Left ventricle myocardium inferior (tissue), 1 donor: ENCODE measurements around the gene WDR77. TPM values are rescaled to one million over a fixed set of nuclear protein-coding genes. Genes with fewer than 3 reads are reported as not detected.

ENCODE experiments used
- DNase-seq: peaks from one replicate; pipeline ENCODE4 v3.0.0-alpha.2; 2020
- H3K27ac ChIP-seq: fragments of 200-600 bp; replicated peaks from 2 replicates; pipeline ENCODE4 v1.8.0; 2021
- H3K27me3 ChIP-seq: fragments of 200-600 bp; 2 replicates; pipeline ENCODE4 v1.8.0; 2021; ENCODE audit warnings: low read depth
- H3K36me3 ChIP-seq: fragments of 200-600 bp; 2 replicates; pipeline ENCODE4 v1.8.0; 2021
- H3K4me1 ChIP-seq: fragments of 200-600 bp; 2 replicates; pipeline ENCODE4 v1.8.0; 2021
- H3K4me3 ChIP-seq: fragments of 200-600 bp; 2 replicates; pipeline ENCODE4 v1.8.0; 2021; ENCODE audit warnings: mild to moderate bottlenecking, moderate library complexity
- H3K9me3 ChIP-seq: fragments of 200-600 bp; replicated peaks from 2 replicates; pipeline ENCODE4 v1.8.0; 2021
- intact Hi-C: fragments of 100-400 bp; cut with micrococcal nuclease; formaldehyde crosslinking; loops from one replicate; pipeline ENCODE4 v1.11.0; 2022
- total RNA-seq: library from RNA; stranded (reverse); fragmentation: NEBNext Ultra II Directional; extraction: Animal tissue kit (Norgen Biotek cat#: 25700); gene quantifications from one replicate; pipeline ENCODE4 v1.2.1, GENCODE V29; 2021
- TF ChIP-seq, protein P1 (sequence below): fragments of 200-600 bp; IDR thresholded peaks from 2 replicates; pipeline ENCODE4 v1.8.0; 2021; ENCODE audit warnings: antibody characterized with exemption, mild to moderate bottlenecking, borderline replicate concordance
- donor health status: DM: no; HTN: yes; CAD: no; lungs with severe emphysema.

Gene WDR77
- total RNA-seq, 1 donor from 2014 or later: 30.7 TPM

DNA sequence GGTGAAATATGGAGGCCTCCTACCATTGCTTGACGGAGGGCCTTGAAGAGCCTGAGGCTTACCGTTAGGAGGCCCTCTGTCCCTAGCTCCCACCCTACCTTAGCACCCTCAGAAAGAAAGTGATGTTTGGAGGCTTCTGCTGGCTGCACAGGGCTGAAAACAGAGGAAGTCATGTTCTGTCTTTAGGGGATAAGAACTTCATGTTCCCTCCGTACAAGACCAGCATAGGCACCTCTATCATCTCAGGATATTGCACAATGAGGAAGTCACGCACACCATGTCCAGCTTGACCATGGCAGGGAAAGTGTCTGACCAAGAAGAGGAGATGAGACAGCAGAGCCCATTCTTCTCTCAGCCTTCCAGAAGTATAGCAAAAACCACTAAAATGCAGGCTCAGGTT is 40.5 kb upstream of the WDR77 start:
- TF ChIP-seq, protein P1, sequence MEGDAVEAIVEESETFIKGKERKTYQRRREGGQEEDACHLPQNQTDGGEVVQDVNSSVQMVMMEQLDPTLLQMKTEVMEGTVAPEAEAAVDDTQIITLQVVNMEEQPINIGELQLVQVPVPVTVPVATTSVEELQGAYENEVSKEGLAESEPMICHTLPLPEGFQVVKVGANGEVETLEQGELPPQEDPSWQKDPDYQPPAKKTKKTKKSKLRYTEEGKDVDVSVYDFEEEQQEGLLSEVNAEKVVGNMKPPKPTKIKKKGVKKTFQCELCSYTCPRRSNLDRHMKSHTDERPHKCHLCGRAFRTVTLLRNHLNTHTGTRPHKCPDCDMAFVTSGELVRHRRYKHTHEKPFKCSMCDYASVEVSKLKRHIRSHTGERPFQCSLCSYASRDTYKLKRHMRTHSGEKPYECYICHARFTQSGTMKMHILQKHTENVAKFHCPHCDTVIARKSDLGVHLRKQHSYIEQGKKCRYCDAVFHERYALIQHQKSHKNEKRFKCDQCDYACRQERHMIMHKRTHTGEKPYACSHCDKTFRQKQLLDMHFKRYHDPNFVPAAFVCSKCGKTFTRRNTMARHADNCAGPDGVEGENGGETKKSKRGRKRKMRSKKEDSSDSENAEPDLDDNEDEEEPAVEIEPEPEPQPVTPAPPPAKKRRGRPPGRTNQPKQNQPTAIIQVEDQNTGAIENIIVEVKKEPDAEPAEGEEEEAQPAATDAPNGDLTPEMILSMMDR: no peak
- Histone ChIP-seq H3K27me3 (no peaks in the 10 kb centered on the region), H3K4me3 (no peak overlapping the region), H3K36me3 (no peaks in the 10 kb centered on the region), H3K4me1 (peaks cover 6% of the 10 kb centered on the region), H3K9me3 (no peaks in the 10 kb centered on the region), H3K27ac (peak overlapping the region; percentile 54)
- DNase-seq: no peak
- intact Hi-C loops: loop anchor here (10.0 kb wide), 1 partner anchor 275 kb away; no protein-coding TSS in a partner anchor

GRCh38 chr1:111488669-111489068 is 39.6 kb upstream of the WDR77 start:
- TF ChIP-seq, protein P1: no peak
- H3K9me3 ChIP-seq: no peaks in the 10 kb centered on the region
- intact Hi-C loops: loop anchor here (10.0 kb wide), 1 partner anchor 276 kb away; no protein-coding TSS in a partner anchor
- no peak overlapping the region for H3K27ac ChIP-seq
- no peaks in the 10 kb centered on the region for H3K36me3 ChIP-seq
- peaks cover 15% of the 10 kb centered on the region for H3K4me1 ChIP-seq
- no peaks in the 10 kb centered on the region for H3K27me3 ChIP-seq
- DNase-seq: no peak
- H3K4me3 ChIP-seq: no peak overlapping the region

DNA sequence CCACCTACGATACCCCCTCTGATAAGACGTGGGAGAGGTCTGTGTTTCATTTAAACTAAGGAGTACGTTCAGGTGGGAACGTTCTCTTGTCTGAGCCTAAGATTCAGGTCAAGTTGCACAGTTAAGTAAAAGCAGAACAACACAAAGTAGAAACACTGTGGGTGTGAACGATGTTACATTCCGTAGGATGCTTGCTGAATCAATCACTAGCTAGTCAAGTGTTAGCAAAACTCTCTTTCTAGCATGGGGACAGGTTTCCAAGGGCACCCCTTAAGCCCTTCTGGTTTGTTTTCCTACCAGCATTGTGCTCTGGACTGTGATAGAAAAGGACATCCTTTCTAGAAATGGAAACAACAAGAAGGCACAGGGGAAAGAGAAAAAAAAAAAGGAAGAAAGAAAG is 38.1 kb upstream of the WDR77 start:
- no peaks in the 10 kb centered on the region for H3K36me3 ChIP-seq
- H3K27me3 ChIP-seq: no peaks in the 10 kb centered on the region
- H3K4me3 ChIP-seq: no peak overlapping the region
- no peaks in the 10 kb centered on the region for H3K9me3 ChIP-seq
- intact Hi-C loops: loop anchor here (10.0 kb wide), 1 partner anchor 278 kb away; no protein-coding TSS in a partner anchor
- H3K27ac ChIP-seq: no peak overlapping the region
- TF ChIP-seq, protein P1: no peak
- peaks cover 29% of the 10 kb centered on the region for H3K4me1 ChIP-seq
- no peak for DNase-seq

- Histone ChIP-seq H3K27ac (no peak overlapping the region), H3K9me3 (no peaks in the 10 kb centered on the region), H3K27me3 (no peaks in the 10 kb centered on the region), H3K4me3 (no peak overlapping the region), H3K36me3 (no peaks in the 10 kb centered on the region), H3K4me1 (peaks cover 36% of the 10 kb centered on the region)
- no peak for DNase-seq
- TF ChIP-seq, protein P1: no peak
- intact Hi-C loops: loop anchor here (10.0 kb wide), 1 partner anchor 278 kb away; no protein-coding TSS in a partner anchor
Observed at GRCh38 chr1:111486431-111486830, 37.4 kb upstream of the WDR77 start.

DNA sequence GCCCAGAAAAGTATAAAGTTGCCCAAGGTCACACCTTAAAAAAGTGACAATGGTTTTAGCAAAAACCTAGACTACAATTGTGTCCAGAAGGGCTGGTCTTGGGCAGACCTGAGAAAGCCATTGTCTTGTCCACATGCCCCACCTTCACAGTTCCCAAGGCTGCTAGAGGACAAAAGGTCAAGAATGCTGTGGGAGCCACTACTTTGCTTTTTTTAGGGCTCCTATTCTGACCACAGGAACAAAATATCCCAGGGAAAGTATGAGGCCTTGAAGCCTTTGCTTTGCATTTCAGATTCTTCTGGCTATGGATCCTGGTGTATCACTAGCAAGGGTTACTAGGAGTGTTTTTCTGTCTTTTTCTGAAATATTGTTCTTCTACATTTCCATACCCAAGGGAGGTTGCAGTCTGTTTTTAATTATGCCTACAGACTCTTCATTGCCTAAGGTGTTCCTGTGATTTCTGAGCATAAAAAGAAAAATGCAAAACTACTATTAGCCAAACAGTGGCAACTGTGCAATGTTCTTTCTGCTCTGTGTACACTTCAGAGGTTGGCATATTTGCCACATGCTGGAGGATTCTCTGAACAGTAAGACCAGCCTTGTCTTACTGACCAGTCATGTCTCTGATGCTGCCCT is 35.5 kb upstream of the WDR77 start:
- H3K4me3 ChIP-seq: no peak overlapping the region
- no peaks in the 10 kb centered on the region for H3K9me3 ChIP-seq
- no peaks in the 10 kb centered on the region for H3K27me3 ChIP-seq
- H3K36me3 ChIP-seq: no peaks in the 10 kb centered on the region
- TF ChIP-seq, protein P1: no peak
- peak overlapping the region; percentile 62 for H3K27ac ChIP-seq
- DNase-seq: no peak
- peaks cover 41% of the 10 kb centered on the region for H3K4me1 ChIP-seq
- intact Hi-C loops: loop anchor here (10.0 kb wide), 1 partner anchor 280 kb away; no protein-coding TSS in a partner anchor
